GM12891 (cell line): ENCODE measurements around the gene POU2F1.

Experiments used
- POLR2AphosphoS5 ChIP-seq: IDR thresholded peaks from 2 replicates; pipeline ENCODE4 v1.6.1; 2011; ENCODE audit warnings: low read depth, low read length, control low read depth
- SPI1 ChIP-seq: IDR thresholded peaks from 2 replicates; pipeline ENCODE4 v1.6.1; 2011; ENCODE audit warnings: low read depth, low read length, control low read depth

DNA sequence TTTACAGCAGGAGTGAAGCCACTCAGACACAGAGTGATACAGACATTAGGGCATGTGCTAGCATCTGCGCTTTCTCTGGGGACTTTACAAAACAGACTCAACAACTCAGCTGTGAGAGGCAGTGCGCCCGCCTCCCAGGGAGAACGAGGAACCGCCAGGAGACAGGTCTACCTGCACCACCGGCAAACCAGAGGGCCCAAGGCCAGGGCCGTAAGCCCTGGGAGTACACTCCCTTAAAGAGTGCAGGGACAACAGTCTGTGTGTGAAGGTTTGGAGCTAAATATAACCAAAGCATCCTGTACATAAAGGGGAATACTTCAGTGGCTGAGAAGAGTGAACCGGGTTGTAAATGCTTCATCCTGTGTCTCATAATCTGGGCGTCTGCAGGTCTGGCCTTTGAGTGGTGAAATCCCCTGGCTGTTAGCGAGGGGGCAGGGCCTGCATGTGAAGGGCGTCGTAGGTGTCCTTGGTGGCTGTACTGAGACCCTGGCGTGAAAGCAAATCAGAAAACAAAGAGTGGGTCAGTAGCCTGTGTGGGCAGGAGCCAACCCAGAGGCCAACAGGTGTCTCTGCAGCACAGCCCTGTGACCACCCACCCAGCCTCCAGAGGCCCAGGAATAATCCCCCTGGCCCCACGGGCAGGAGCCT is 210.7 kb downstream of the POU2F1 start:
- TF ChIP-seq POLR2AphosphoS5 (no peak), SPI1 (no peak)
